Measurements from ENCODE around the gene SMAP1.

SMAP1 gene

DNA sequence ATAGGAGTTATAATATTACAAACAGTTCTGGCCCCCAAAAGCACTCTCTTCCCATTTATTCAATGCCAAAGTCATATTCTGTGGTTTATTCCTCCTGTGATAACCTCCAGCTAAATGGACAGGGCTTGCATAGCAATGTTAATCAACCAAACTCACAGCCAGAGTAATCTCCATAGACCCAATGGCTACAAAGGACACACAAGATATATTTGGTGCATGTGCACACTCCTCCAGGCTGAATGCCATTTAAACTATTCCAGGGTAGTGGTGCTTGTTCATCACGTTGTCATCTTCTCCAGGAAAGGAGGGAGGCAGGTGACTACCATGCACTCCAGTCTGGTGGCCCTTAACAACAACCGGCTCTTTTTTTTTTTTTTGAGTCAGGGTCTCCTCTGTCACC, 232.4 kb downstream of the SMAP1 start:
- DNase-seq (ENCODE audit: low read depth in 2 of 2), result no peak

DNA sequence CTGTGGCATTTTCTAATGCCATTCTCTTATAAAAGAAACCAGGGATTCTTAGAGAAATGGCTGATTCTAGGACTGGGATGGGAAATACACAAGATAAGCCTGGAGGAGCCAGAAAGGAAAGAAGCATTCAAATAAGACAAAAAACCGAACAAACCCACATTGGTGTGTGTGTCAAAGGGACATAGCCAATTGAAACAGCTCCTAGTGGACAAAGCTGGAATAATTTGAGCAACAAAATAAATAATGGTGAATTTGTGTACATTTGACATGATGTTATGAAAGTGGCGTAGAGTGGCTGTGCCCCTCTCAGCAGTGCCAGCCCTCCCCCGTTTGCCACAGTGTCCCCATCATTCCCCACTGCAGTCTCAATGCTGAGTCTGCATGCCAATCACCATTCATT, 233.6 kb downstream of the SMAP1 start:
- no peak for DNase-seq (ENCODE audit: low read depth in 2 of 2)

DNA sequence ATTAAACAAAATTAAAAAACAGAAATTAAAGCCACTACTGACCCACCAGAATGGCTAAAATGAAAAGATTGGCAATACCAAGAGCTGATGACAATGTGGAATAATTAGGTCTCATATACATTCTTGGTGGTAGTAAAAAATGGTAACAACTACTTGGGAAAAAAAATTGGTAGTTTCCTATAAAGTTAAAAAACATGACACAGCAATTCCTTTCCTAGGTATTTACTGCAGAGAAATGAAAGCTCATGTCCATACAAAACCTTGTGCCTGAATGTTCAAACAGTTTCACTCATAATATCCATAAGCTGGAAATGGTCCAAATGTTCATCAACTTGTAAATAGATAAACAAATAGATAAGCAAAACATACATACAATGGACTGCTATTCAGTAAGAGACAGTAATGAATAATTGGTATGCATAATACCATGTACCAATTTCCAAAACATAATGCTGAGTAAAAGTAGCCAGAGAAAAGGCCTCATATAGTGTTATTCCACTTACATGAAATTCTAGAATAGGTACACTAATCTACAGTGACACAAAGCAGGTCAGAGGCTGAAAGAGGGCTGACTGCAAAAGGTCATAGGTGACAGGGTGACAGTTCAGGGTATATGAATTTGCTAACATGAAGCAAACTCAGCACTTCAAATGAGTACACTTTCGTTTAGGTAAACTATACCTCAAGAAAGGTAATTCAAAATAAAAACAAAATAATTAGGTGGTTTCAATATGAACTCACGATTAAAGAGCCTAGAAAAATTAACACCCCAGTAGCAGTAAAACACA, 236.2 kb downstream of the SMAP1 start:
- no peak for DNase-seq (ENCODE audit: low read depth in 2 of 2)

DNA sequence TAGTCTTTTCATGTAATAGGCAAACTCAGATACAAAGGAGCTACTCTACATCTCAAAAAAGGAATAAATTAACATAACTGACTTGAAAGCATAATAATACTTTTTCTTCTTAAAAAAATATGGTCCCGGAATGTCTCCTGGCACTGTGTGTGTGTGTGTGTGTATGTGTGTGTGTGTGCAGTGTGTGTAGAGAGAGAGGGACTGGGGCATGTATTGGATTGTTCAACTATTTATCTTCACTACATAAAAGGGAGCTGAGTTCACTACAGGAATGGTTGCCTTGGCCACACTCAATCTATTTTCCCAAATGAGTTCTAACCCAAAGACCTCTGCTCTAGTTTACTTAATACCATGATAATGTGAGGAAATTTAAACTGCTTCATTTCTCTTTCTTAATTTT, 238.1 kb downstream of the SMAP1 start:
- DNase-seq (ENCODE audit: low read depth in 2 of 2), result no peak

All from stimulated activated CD8-positive, alpha-beta memory T cell treated with anti-CD3 and anti-CD28 coated beads, Interleukin-15, amount 100 ng/mL, for 4 hours (primary cell).